Hepatocyte (in vitro differentiated cells): Measurements from ENCODE around the gene SRPK3. TPM values are rescaled to one million over a fixed set of nuclear protein-coding genes. Genes with fewer than 3 reads are reported as not detected.

Experiments
- DNase-seq: peaks from one replicate; pipeline ENCODE4 v3.0.0-alpha.2; 2016; ENCODE audit warnings: low spot score
- H2AFZ ChIP-seq: fragments of 200-600 bp; sonication (generic); 2 replicates; pipeline ENCODE4 v1.6.0; 2016; ENCODE audit warnings: antibody characterized with exemption, mild to moderate bottlenecking
- H3K27ac ChIP-seq: fragments of 200-600 bp; sonication (generic); 2 replicates; pipeline ENCODE4 v1.5.1; 2016; ENCODE audit warnings: mild to moderate bottlenecking
- H3K27me3 ChIP-seq: fragments of 200-600 bp; sonication (generic); 2 replicates; pipeline ENCODE4 v1.6.1; 2016
- H3K36me3 ChIP-seq: fragments of 200-600 bp; sonication (generic); replicated peaks from 2 replicates; pipeline ENCODE4 v1.5.1; 2016; ENCODE audit warnings: low read depth; ENCODE audit not compliant: insufficient read depth
- H3K4me1 ChIP-seq: fragments of 200-600 bp; sonication (generic); 2 replicates; pipeline ENCODE4 v1.5.1; 2016; ENCODE audit warnings: mild to moderate bottlenecking, moderate library complexity; ENCODE audit not compliant: insufficient read depth
- H3K4me2 ChIP-seq: fragments of 200-600 bp; sonication (generic); 2 replicates; pipeline ENCODE4 v1.6.0; 2016
- H3K4me3 ChIP-seq: fragments of 200-600 bp; sonication (generic); 2 replicates; pipeline ENCODE4 v1.5.1; 2016; ENCODE audit warnings: mild to moderate bottlenecking
- H3K79me2 ChIP-seq: fragments of 200-600 bp; sonication (generic); 2 replicates; pipeline ENCODE4 v1.6.0; 2017; ENCODE audit warnings: mild to moderate bottlenecking
- H3K9me2 ChIP-seq: fragments of 200-600 bp; sonication (generic); replicated peaks from 2 replicates; pipeline ENCODE4 v1.6.0; 2017; ENCODE audit warnings: mild to moderate bottlenecking; ENCODE audit not compliant: insufficient read depth
- H3K9me3 ChIP-seq: fragments of 200-600 bp; sonication (generic); 2 replicates; pipeline ENCODE4 v1.5.1; 2016; ENCODE audit warnings: low read depth, mild to moderate bottlenecking
- H4K20me1 ChIP-seq: fragments of 200-600 bp; sonication (generic); 2 replicates; pipeline ENCODE4 v1.6.0; 2016; ENCODE audit warnings: mild to moderate bottlenecking; ENCODE audit not compliant: insufficient read depth, poor library complexity, severe bottlenecking
- EZH2 ChIP-seq: fragments of 200-600 bp; sonication (generic); IDR thresholded peaks from 2 replicates; pipeline ENCODE4 v1.6.1; 2016; ENCODE audit warnings: antibody characterized with exemption, mild to moderate bottlenecking, borderline replicate concordance
- EZH2phosphoT487 ChIP-seq: fragments of 200-600 bp; sonication (generic); IDR thresholded peaks from one replicate; pipeline ENCODE4 v1.6.1; 2018; ENCODE audit warnings: antibody characterized with exemption, mild to moderate bottlenecking, low read depth, moderate library complexity; ENCODE audit not compliant: unreplicated experiment, severe bottlenecking
- WGBS: methylation state at CpG from one replicate; pipeline ENCODE4 v1.1.6; 2016; ENCODE audit warnings: low lambda C conversion rate; ENCODE audit errors: missing lambda C conversion rate; 5-methylcytosine and 5-hydroxymethylcytosine counted together
- polyA plus RNA-seq: library from polyadenylated mRNA; unstranded; fragments of >200 nt; fragmentation: Nextera tagmentation; extraction: Ambion mirVana; gene quantifications from 2 replicates; pipeline ENCODE4 v1.2.1, GENCODE V29; 2016
- total RNA-seq: library from RNA; depleted of rRNA; stranded (reverse); fragments of >200 nt; gene quantifications from 2 replicates; pipeline ENCODE4 v1.2.3, GENCODE V29; 2014
- TF ChIP-seq, protein P1 (sequence below): fragments of 200-600 bp; sonication (generic); IDR thresholded peaks from 2 replicates; pipeline ENCODE4 v1.5.1; 2016; ENCODE audit warnings: antibody characterized with exemption, mild to moderate bottlenecking; ENCODE audit not compliant: poor library complexity

SRPK3 gene
- total and polyA plus RNA-seq, 2 experiments from 2014 or later = 0.20 to 0.89 TPM

DNA sequence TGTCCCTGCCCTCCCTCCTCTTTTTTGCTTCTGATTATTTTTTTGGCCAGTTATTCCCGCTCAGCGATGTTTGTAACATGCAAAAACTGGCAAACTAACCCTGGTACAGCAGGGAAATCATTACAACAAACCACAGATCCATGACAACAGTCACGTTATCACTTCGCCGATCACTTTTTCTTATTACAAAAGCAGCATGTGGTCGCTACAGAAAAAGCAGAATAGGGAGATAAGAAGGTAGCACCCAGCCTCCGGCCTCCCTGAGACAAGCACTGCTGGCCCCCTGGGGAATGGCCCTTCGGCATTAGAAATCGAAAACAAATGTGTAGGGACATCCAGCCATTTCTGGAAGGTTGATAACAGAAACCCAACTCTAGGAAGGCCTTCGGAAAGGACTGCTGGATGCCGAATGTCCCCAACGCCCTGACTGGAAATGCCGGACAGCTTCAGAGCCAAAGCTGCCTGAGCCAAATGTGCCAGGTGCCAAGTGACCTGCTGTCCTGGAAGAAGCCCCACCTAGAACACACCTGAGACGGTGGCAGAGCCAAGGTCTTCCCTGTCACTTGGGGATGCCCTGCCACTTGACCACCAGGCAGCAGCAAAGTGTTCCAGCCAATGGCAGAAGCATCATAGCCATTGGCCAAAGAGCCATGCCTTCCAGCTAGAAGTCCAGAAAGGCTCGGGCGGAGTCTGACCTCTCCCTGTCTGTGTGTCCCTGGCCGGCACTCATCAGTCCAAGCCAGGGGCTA, 10.4 kb downstream of the SRPK3 start:
- Histone ChIP-seq H2AFZ (no peak overlapping the region), H3K9me3 (no peaks in the 10 kb centered on the region), H4K20me1 (no peaks in the 10 kb centered on the region), H3K4me1 (peaks cover 9% of the 10 kb centered on the region), H3K4me2 (no peak overlapping the region), H3K36me3 (no peaks in the 10 kb centered on the region), H3K27me3 (no peaks in the 10 kb centered on the region), H3K79me2 (peaks cover 36% of the 10 kb centered on the region), H3K4me3 (no peak overlapping the region), H3K27ac (no peak overlapping the region), H3K9me2 (no peaks in the 10 kb centered on the region)
- WGBS = 83% methylated on average over 17 of the region's 17 CpGs
- DNase-seq = no peak
- no peak for TF ChIP-seq EZH2phosphoT487
- TF ChIP-seq, protein P1, sequence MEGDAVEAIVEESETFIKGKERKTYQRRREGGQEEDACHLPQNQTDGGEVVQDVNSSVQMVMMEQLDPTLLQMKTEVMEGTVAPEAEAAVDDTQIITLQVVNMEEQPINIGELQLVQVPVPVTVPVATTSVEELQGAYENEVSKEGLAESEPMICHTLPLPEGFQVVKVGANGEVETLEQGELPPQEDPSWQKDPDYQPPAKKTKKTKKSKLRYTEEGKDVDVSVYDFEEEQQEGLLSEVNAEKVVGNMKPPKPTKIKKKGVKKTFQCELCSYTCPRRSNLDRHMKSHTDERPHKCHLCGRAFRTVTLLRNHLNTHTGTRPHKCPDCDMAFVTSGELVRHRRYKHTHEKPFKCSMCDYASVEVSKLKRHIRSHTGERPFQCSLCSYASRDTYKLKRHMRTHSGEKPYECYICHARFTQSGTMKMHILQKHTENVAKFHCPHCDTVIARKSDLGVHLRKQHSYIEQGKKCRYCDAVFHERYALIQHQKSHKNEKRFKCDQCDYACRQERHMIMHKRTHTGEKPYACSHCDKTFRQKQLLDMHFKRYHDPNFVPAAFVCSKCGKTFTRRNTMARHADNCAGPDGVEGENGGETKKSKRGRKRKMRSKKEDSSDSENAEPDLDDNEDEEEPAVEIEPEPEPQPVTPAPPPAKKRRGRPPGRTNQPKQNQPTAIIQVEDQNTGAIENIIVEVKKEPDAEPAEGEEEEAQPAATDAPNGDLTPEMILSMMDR = no peak
- no peak for TF ChIP-seq EZH2

DNA sequence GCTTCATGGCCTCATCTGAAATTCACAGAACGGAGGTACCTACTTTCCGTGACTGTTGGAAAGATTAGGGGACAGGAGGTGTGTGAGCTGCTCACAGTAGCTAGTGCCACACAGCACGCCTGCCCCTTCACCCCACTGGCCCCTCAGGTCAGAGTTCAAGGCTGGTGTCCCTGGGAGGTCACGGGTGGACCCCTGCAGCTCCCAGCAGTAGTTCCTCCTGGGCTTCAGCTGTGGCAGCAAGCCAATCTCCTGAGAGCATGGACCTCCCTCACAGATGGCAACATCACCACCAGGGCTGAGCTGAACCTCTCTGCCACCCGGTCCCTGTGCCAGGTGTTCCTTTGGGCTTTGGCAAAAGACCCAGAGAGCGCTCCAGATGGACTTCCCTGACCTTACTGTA, 11.5 kb downstream of the SRPK3 start:
- Histone ChIP-seq H3K79me2 (peaks cover 37% of the 10 kb centered on the region), H3K4me3 (no peak overlapping the region), H3K4me2 (no peak overlapping the region), H3K27ac (no peak overlapping the region), H3K9me2 (no peaks in the 10 kb centered on the region), H3K27me3 (no peaks in the 10 kb centered on the region), H2AFZ (no peak overlapping the region), H3K9me3 (no peaks in the 10 kb centered on the region), H4K20me1 (no peaks in the 10 kb centered on the region), H3K36me3 (no peaks in the 10 kb centered on the region), H3K4me1 (peaks cover 9% of the 10 kb centered on the region)
- no peak for TF ChIP-seq EZH2phosphoT487
- no peak for DNase-seq
- 84% methylated on average over 6 of the region's 6 CpGs for WGBS

DNA sequence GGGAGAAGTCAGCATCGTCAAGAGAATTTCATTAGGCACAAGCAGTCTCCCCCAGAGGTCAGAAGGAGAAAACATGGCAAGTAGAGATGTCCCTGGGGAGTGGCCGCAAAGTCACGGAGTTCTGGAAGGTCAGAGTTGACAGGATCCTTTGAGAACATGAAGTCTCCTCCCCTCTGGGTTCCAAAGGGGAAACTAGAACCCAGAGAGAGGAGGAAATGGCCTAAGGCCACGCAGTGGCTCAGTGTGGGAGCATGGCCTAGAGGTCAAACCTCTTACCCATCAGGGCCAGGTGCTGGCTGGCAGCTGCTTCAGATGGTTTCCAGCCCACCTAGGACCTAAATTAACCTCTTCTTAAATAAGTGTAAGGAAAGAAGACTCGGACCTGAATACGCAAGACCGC, 12.4 kb downstream of the SRPK3 start:
- no peak for DNase-seq
- Histone ChIP-seq H3K4me3 (peak overlapping the region; percentile 71), H3K36me3 (no peaks in the 10 kb centered on the region), H3K27ac (peak overlapping the region; percentile 98), H2AFZ (no peak overlapping the region), H3K9me3 (no peaks in the 10 kb centered on the region), H4K20me1 (no peaks in the 10 kb centered on the region), H3K4me1 (peaks cover 9% of the 10 kb centered on the region), H3K9me2 (no peaks in the 10 kb centered on the region), H3K27me3 (no peaks in the 10 kb centered on the region), H3K79me2 (peaks cover 37% of the 10 kb centered on the region), H3K4me2 (peak overlapping the region; percentile 87)
- TF ChIP-seq EZH2 (no peak), EZH2phosphoT487 (no peak)
- TF ChIP-seq, protein P1 = no peak
- WGBS = 48% methylated on average over 7 of the region's 7 CpGs

DNA sequence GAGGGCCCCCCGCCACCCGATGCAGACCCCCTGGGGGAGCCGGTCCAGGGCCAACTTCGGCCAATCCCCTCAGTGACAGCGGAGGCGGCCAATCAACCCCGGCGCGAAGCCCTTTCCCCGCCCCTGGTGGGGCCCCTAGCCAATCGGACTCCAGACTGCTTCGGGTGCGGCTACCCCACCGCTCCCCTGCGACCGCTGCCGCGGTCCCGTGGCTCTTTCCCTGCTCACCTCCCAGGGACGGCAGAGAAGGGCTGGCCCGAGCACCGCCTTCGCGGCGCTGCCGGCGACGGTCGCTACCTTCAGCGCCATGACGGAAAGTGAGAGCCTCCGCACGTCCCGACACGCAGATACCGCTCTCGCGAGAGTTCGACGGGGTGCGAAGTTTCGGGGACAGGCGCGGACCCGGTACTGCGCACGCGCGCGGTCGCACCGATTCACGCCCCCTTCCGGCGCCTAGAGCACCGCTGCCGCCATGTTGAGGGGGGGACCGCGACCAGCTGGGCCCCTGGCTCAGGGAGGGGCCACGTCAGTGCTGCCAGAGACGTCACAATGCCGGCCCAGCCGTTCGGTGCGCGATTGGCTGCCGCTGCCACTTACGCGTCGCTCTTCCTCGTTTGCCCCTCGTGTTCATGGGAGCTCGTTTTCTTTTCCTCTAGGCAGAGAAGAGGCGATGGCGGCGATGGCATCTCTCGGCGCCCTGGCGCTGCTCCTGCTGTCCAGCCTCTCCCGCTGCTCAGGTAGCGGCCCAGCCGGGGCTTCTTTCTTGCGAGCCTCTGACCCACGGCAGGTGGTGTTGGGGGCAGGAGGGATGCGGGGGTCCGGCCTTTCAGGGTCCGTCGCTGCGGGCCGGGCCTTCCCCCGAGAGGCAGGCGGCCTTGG, 13.4 kb downstream of the SRPK3 start, which contains the start of the genes IDH3G and SSR4:
Gene IDH3G, minus strand, starts transcription at position 358 of the 879 bp plus-strand sequence. Its CDS starts 49 bp downstream, at position 309.
Gene SSR4, plus strand, starts transcription at position 651 of the 879 bp plus-strand sequence. Its CDS starts 20 bp downstream, at position 671.
- H3K4me2 ChIP-seq = peak within 1 kb of the TSS; percentile 87
- H4K20me1 ChIP-seq = no peaks in the 10 kb centered on the region
- TF ChIP-seq EZH2phosphoT487 = no peak
- TF ChIP-seq, protein P1 = no peak
- no peak for TF ChIP-seq EZH2
- DNase-seq = peak; percentile 96
- H2AFZ ChIP-seq = no peak within 1 kb of the TSS
- peaks cover 9% of the 10 kb centered on the region for H3K4me1 ChIP-seq
- H3K9me2 ChIP-seq = no peaks in the 10 kb centered on the region
- H3K79me2 ChIP-seq = peaks cover 37% of the 10 kb centered on the region
- no peaks in the 10 kb centered on the region for H3K36me3 ChIP-seq
- H3K4me3 ChIP-seq = peak within 1 kb of the TSS; percentile 71
- H3K9me3 ChIP-seq = no peaks in the 10 kb centered on the region
- 39% methylated on average over 62 of the region's 92 CpGs for WGBS
- H3K27me3 ChIP-seq = no peaks in the 10 kb centered on the region
- H3K27ac ChIP-seq = peak within 1 kb of the TSS; percentile 98
